Stomach (tissue), 4 donors: ENCODE data around the gene RBM19.

Experiments
- EP300 ChIP-seq: sonication (generic); formaldehyde crosslinking; IDR thresholded peaks from one replicate; pipeline ENCODE4 v1.6.1; 2017; ENCODE audit warnings: antibody characterized with exemption
- POLR2A ChIP-seq, 4 donors: fragments of 450-650 bp; IDR thresholded peaks; one replicate each; pipeline ENCODE4 v1.6.1; 2016; ENCODE audit warnings: antibody characterized with exemption in 4 of 4, control low read depth in 2 of 4, mild to moderate bottlenecking in 1 of 4, moderate library complexity in 1 of 4
- POLR2AphosphoS5 ChIP-seq, 3 donors: sonication (generic); formaldehyde crosslinking; IDR thresholded peaks; one replicate each; pipeline ENCODE4 v1.6.1; 2016; ENCODE audit warnings: antibody characterized with exemption in 3 of 3
- TF ChIP-seq, protein P1 (sequence below), 7 experiments: fragments of 450-650 bp in 4 of 7; fragments of 200-600 bp in 3 of 7; sonication (generic) in 3 of 7; IDR thresholded peaks; one replicate each; pipeline ENCODE4 v1.5.1; 2016 to 2019; ENCODE audit warnings: antibody characterized with exemption in 7 of 7, control low read depth in 2 of 7, mild to moderate bottlenecking in 1 of 7

DNA sequence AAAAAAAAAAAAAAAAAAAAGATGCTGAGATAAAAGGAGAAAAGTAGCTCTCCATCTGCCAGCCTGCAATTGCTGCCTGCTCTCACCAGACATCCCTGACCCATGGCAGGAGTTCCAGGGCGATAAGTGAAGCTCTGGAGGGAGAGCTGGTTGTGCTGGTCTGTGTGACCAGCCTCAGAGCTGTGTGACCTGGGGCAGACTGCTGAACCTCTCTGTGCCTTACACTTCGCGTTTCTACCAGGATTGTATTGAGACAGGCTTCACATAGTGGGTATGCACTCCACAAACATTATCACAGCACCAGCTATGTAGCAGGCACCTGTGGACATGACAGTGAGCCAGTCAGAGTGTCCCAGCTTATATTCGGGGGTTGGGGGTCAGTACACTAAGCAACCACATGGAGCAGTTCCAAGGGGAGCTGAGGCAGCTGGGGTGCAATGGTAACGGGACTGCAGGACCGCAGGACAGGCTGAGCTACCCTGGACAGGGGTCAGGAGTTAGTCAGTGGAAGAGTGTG lies 57.5 kb downstream of the RBM19 start:
- TF ChIP-seq POLR2AphosphoS5 (IDR thresholded peaks at IDR 0.05) (no peak), POLR2A (IDR thresholded peaks at IDR 0.05) (no peak), EP300 (no peak)
- TF ChIP-seq, protein P1, sequence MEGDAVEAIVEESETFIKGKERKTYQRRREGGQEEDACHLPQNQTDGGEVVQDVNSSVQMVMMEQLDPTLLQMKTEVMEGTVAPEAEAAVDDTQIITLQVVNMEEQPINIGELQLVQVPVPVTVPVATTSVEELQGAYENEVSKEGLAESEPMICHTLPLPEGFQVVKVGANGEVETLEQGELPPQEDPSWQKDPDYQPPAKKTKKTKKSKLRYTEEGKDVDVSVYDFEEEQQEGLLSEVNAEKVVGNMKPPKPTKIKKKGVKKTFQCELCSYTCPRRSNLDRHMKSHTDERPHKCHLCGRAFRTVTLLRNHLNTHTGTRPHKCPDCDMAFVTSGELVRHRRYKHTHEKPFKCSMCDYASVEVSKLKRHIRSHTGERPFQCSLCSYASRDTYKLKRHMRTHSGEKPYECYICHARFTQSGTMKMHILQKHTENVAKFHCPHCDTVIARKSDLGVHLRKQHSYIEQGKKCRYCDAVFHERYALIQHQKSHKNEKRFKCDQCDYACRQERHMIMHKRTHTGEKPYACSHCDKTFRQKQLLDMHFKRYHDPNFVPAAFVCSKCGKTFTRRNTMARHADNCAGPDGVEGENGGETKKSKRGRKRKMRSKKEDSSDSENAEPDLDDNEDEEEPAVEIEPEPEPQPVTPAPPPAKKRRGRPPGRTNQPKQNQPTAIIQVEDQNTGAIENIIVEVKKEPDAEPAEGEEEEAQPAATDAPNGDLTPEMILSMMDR (IDR thresholded peaks at IDR 0.05): no peak
